ENCODE results near the gene CYP2C19. TPM values are rescaled to one million over a fixed set of nuclear protein-coding genes. Genes with fewer than 3 reads are reported as not detected.
A peak's percentile ranks its signal among the peaks of the same experiment; 100 is the strongest.
"Not testable (repeated sequence)": the region's sequence is repeated elsewhere in the genome, so short reads cannot be mapped to it uniquely, and the experiment has no call there.

Gene CYP2C19
- total RNA-seq, 1 experiment from 2014 or later = not detected

- TF ChIP-seq PRRX2 (CRISPR knock-in tag; IDR thresholded peaks at IDR 0.05) (no peak), HMGA2 (CRISPR knock-in tag; IDR thresholded peaks at IDR 0.05) (no peak), NFATC4 (CRISPR knock-in tag; IDR thresholded peaks at IDR 0.05) (no peak)
Observed at GRCh38 chr10:94803307-94803706, 40.8 kb downstream of the CYP2C19 start (continued).

- H3K27ac Mint-ChIP-seq; H3K4me1 Mint-ChIP-seq; H3K27me3 Mint-ChIP-seq (ENCODE audit: low read depth); ATAC-seq; CTCF ChIA-PET; POLR2A ChIA-PET: not testable (repeated sequence)
- 0 out of 2 replicates have a peak, but pooled peaks have one; percentile 35 for TF ChIP-seq FOXP4 (CRISPR knock-in tag; IDR thresholded peaks at IDR 0.05)
- TF ChIP-seq FOXK1 (CRISPR knock-in tag; IDR thresholded peaks at IDR 0.05) = peak; percentile 73
- peak; percentile 65 for DNase-seq (ENCODE audit: low spot score)
- Mint-ChIP-seq H3K9me3 (peaks cover 52% of the 10 kb centered on the region), H3K36me3 (peaks cover 19% of the 10 kb centered on the region), H3K4me3 (peak overlapping the region; percentile 56)
Observed at GRCh38 chr10:94830025-94830424, 67.5 kb downstream of the CYP2C19 start.

- TF ChIP-seq NR1H2 (CRISPR knock-in tag; IDR thresholded peaks at IDR 0.05) (no peak), MAX (CRISPR knock-in tag; IDR thresholded peaks at IDR 0.05) (no peak), NR2C2 (CRISPR knock-in tag; IDR thresholded peaks at IDR 0.05) (no peak), RORB (CRISPR knock-in tag; IDR thresholded peaks at IDR 0.05) (no peak), GTF2I (CRISPR knock-in tag; conservative IDR thresholded peaks at IDR 0.05) (no peak), ATF6 (CRISPR knock-in tag; IDR thresholded peaks at IDR 0.05) (no peak), CREM (CRISPR knock-in tag; IDR thresholded peaks at IDR 0.05) (no peak), CREB1 (CRISPR knock-in tag; IDR thresholded peaks at IDR 0.05) (no peak), FOXK1 (CRISPR knock-in tag; IDR thresholded peaks at IDR 0.05) (no peak), ZNF263 (CRISPR knock-in tag; IDR thresholded peaks at IDR 0.05; ENCODE audit: low read depth) (no peak), USF2 (CRISPR knock-in tag; IDR thresholded peaks at IDR 0.05) (no peak), MLX (CRISPR knock-in tag; IDR thresholded peaks at IDR 0.05) (no peak), NFYB (CRISPR knock-in tag; conservative IDR thresholded peaks at IDR 0.05; ENCODE audit: low read depth) (no peak), ELF4 (CRISPR knock-in tag; IDR thresholded peaks at IDR 0.05; ENCODE audit: low read depth) (no peak), SOX15 (CRISPR knock-in tag; IDR thresholded peaks at IDR 0.05) (no peak), FOXP1 (CRISPR knock-in tag; IDR thresholded peaks at IDR 0.05; ENCODE audit: borderline replicate concordance) (no peak), JAZF1 (CRISPR knock-in tag; IDR thresholded peaks at IDR 0.05) (no peak)
- ChIA-PET POLR2A (no interaction called here), CTCF (no interaction called here)
- Mint-ChIP-seq H3K9me3 (no peaks in the 10 kb centered on the region; the same call in 1 of the 2 replicates), H3K4me1 (no peaks in the 10 kb centered on the region), H3K36me3 (no peaks in the 10 kb centered on the region), H3K4me3 (no peak overlapping the region), H3K27ac (no peak overlapping the region), H3K27me3 (ENCODE audit: low read depth) (peaks cover 2% of the 10 kb centered on the region)
- DNase-seq (ENCODE audit: low spot score) = no peak
- no peak for ATAC-seq
Observed at GRCh38 chr10:94846204-94846603, 83.7 kb downstream of the CYP2C19 start.
